ENCODE measurements around the gene CHMP4B. TPM values are rescaled to one million over a fixed set of nuclear protein-coding genes. Genes with fewer than 3 reads are reported as not detected.

The CHMP4B gene
- total RNA-seq, 2 donors from 2014 or later = 75.7 to 85.8 TPM

GRCh38 chr20:33837096-33837830, 26.1 kb downstream of the CHMP4B start:
- Histone ChIP-seq H3K27me3 (replicated peaks; ENCODE audit: insufficient read depth) (no peaks in the 10 kb centered on the region), H3K9me3 (no peaks in the 10 kb centered on the region), H3K36me3 (no peaks in the 10 kb centered on the region), H3K4me3 (no peak overlapping the region), H3K4me1 (replicated peaks) (peaks cover 9% of the 10 kb centered on the region), H3K27ac (no peak overlapping the region)
- no peak for DNase-seq (ENCODE audit: low spot score)
- intact Hi-C loops (cut with DNase I) = no loop called here
- TF ChIP-seq POLR2AphosphoS5 (IDR thresholded peaks at IDR 0.05) (no peak), POLR2A (IDR thresholded peaks at IDR 0.05) (no peak), CTCF (IDR thresholded peaks at IDR 0.05) (no peak)
- WGBS = 78% methylated on average over 5 of the region's 5 CpGs

- no peaks in the 10 kb centered on the region for H3K36me3 ChIP-seq
- no peaks in the 10 kb centered on the region for H3K27me3 ChIP-seq (replicated peaks; ENCODE audit: insufficient read depth)
- peaks cover 10% of the 10 kb centered on the region for H3K4me1 ChIP-seq (replicated peaks)
- no peak overlapping the region for H3K4me3 ChIP-seq
- H3K9me3 ChIP-seq = no peaks in the 10 kb centered on the region
- no peak for DNase-seq (ENCODE audit: low spot score)
- intact Hi-C loops (cut with DNase I) = no loop called here
- no peak for TF ChIP-seq POLR2AphosphoS5 (IDR thresholded peaks at IDR 0.05)
- no peak for TF ChIP-seq POLR2A (IDR thresholded peaks at IDR 0.05)
- no peak for TF ChIP-seq CTCF (IDR thresholded peaks at IDR 0.05)
- WGBS = 57% methylated on average over 8 of the region's 8 CpGs
- H3K27ac ChIP-seq = no peak overlapping the region
Observed at GRCh38 chr20:33838035-33838864, 27.1 kb downstream of the CHMP4B start.

- Histone ChIP-seq H3K4me1 (replicated peaks) (peaks cover 10% of the 10 kb centered on the region), H3K4me3 (no peak overlapping the region), H3K27ac (no peak overlapping the region), H3K27me3 (replicated peaks; ENCODE audit: insufficient read depth) (no peaks in the 10 kb centered on the region), H3K9me3 (no peaks in the 10 kb centered on the region), H3K36me3 (no peaks in the 10 kb centered on the region)
- intact Hi-C loops (cut with DNase I) = no loop called here
- no peak for DNase-seq (ENCODE audit: low spot score)
- no peak for TF ChIP-seq POLR2A (IDR thresholded peaks at IDR 0.05)
- WGBS = 62% methylated on average over 3 of the region's 3 CpGs
Observed at GRCh38 chr20:33839591-33839990, 28.4 kb downstream of the CHMP4B start.

- Histone ChIP-seq H3K9me3 (no peaks in the 10 kb centered on the region), H3K4me3 (no peak overlapping the region), H3K4me1 (replicated peaks) (peaks cover 10% of the 10 kb centered on the region), H3K27me3 (replicated peaks; ENCODE audit: insufficient read depth) (no peaks in the 10 kb centered on the region), H3K27ac (no peak overlapping the region), H3K36me3 (no peaks in the 10 kb centered on the region)
- 88% methylated on average over 7 of the region's 7 CpGs for WGBS
- TF ChIP-seq POLR2A (IDR thresholded peaks at IDR 0.05) (no peak), CTCF (IDR thresholded peaks at IDR 0.05) (no peak), POLR2AphosphoS5 (IDR thresholded peaks at IDR 0.05) (no peak)
- intact Hi-C loops (cut with DNase I) = no loop called here
- DNase-seq (ENCODE audit: low spot score) = no peak
Observed at GRCh38 chr20:33840160-33840559, 29.0 kb downstream of the CHMP4B start.

- peaks cover 12% of the 10 kb centered on the region for H3K4me1 ChIP-seq (replicated peaks)
- TF ChIP-seq CTCF (IDR thresholded peaks at IDR 0.05) (no peak), POLR2AphosphoS5 (IDR thresholded peaks at IDR 0.05) (no peak), POLR2A (IDR thresholded peaks at IDR 0.05) (no peak)
- H3K9me3 ChIP-seq = no peaks in the 10 kb centered on the region
- DNase-seq (ENCODE audit: low spot score) = no peak
- no peaks in the 10 kb centered on the region for H3K36me3 ChIP-seq
- intact Hi-C loops (cut with DNase I) = no loop called here
- no peak overlapping the region for H3K27ac ChIP-seq
- H3K4me3 ChIP-seq = no peak overlapping the region
- 34% methylated on average over 4 of the region's 4 CpGs for WGBS
- no peaks in the 10 kb centered on the region for H3K27me3 ChIP-seq (replicated peaks; ENCODE audit: insufficient read depth)
Observed at GRCh38 chr20:33840759-33841435, 29.7 kb downstream of the CHMP4B start.
